ENCODE data around the gene CAMK2A.

Gene CAMK2A

DNA sequence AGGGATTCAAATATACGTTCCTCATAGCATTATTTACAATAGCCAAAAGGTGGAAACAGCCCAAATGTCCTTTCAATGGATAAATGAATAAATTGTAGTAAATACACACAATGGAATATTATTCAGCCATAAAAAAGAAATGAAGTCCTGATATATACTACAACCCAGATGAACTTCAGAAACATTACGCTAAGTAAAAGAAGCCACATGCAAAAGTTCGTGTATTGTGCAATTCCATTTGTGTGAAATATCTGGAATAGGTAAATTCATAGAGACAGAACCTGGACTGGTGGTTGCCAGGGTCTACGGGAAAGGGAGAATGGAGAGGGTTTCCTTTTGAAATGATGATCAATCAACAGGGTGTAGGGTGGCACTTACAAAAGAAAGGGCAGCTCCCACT lies 25.7 kb upstream of the CAMK2A start:
- DNase-seq: no peak

DNA sequence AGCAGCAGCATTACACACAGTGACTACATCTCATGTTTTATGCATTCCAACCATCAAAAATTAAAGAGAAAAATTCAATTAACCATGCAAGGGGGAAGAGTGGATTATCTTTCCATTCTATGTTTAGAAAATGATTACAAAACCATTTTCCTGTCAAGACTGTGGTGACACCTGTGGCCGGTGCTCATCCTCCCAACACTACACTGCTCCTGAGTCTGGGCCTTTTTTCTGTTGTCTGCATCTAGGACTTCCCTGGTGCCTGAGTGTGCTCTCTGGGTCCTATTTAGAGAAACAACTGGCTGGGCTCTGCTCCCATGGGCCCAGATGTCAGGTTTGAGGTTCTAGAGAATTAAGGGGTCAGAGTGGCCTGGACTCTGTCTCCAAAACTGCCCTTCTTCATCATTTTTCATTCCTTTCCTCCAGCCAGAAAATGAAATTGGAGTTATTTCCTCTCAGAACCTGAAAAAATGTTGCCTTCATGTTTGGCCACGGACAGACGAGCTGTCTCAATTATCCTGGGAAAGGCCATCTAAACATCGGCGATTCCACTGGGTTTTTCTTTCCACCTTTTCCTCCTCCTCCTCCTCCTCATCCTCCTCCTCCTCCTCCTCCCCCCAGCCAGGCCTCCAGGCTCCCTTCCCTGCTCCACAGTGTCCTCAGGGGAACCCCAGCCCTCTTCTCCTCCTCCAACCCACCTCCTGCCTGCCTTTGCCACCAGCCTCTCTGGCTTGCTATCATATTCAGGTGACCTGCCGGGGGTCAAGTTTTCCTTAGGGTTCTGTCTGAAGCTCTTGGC lies 24.5 kb upstream of the CAMK2A start:
- DNase-seq: no peak

DNA sequence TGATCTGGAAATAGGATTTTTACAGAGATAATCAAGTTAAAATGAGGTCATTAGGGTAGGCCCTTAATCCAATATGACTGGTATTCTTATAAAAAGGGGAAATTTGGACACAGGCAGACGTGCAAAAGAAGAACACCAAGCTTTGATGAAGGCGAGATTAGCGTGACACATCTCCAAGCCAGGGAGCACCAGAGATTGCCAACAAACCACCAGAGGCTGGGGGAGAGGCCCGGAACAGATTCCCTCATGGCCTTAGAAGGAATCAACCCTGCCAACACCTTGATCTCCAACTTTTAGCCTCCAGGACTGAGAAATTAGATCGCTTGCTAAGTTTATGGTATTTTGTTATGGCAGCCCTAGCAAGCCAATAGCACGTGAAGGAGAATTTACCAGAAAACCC lies 23.9 kb upstream of the CAMK2A start:
- no peak for DNase-seq

DNA sequence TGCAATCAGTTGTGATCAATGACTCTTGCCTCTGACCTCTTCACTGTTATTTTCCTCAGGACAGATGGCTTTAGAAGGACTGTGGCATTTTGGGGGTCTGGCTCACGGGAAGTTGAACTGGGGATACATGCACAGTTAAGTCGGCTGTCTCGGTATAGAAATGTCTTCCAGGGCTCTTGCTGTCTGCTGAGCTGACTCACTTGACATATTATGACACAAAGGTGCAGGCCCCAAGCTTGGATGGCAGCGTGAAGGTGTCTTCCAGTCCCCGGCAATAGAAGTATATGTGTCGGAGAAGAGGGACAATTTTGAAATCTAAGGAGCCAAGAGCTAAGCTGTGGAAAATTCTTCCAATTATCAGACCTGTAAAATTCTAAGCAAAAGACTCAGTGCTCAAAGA lies 22.9 kb upstream of the CAMK2A start:
- DNase-seq: no peak

DNA sequence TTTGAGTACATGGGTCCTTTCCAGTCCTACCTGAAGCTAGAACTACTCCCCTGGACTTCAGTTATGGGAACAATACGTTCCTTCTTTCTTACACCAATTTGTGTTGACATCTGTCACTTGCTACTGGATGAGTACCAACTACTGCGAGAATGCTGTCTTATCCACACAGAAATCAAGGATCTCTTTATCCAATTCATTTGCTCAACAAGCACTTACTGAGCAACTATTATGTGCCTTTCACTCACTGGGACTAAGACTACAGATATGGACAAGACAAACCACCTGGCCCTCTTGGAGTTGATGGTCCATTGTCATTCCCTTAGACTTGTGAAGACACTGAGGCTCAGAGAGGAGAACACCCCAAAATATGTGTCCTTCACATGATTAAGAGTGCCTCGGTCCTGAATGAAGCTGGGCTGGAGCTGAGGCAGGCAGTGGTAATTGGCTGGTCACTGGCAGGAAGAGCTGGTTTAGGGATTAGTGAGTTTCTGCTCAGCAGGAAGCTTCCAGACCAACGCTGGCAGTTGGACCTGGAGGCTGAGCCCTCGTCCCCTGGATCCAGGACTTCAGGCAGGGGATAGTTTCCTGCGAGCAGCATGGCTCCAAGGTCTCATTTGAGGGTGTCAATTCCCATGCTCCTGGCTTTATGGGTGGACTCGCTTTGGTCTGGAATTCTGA lies 21.6 kb upstream of the CAMK2A start:
- DNase-seq: no peak

DNA sequence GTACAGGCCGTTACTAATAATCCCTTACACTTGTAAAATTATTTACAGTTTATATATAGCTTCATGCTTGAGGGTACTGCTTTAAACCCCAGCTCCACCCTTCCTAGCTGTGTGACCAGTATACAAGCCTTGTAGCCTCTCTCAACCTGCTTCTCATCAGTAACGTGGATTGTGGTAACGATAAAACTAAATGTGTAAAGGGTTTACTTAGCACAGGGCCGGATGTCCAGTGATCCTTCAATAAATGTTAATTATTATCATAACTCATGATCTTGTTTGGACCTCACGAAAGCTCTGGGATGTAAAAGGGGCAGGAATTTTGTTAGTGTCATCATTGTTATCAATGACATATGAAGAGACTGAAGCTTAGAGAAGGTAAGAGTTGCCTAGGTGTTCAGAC lies 20.7 kb upstream of the CAMK2A start:
- DNase-seq: no peak

DNA sequence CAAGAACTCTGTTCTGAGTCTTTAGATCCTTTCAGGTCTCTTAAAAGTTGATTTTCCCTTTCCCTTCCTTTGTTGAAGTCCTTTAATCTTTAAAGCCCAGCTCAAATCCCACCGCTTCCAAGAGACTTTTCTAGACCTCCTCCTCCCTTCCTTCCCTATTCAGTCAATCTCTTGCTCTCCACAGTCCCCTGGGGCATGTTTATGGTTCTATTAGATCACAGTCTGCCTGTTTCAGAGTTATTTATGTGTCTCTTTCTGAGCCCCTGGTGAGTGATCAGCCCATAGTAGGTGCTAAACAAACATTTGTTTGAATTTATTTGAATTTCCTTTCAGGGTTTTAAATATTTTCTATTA lies 20.3 kb upstream of the CAMK2A start:
- no peak for DNase-seq

DNA sequence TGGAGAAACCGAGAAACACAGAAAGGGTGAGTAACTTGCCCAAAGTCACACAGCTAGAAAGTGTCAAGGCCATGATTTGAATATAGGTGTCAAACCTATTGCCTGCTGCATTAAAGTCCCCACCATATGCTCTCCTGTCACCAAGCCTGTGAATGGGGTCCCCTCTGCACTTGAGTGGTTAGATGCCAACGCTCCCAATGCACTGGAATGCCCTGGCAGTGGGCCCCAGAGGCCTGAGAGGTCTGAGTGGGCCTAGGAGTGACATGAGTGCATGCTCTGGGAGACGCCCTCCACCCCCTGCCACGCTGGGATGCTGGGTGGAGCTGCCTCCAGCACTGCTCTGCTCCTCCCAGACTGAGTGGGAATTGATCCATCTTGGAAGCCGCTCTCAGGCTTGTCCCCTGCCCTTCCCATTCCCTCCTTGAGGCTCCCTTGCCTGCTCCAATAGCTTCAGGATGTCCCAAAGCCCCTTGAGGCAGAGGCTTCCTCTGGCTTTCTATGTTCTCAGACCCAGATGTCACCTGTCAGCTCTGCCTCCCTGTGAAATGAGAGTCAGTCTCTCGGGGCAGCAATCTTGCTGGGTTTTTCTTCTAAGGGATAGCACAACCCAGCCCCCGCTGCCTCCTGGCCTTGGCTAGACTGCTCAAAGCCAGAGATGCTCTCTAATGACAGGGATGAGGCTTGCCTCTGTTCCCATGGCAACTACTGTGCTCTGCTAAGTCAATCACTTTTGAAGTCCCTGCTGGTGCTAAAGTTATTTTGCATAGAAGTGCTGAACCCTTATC lies 19.7 kb upstream of the CAMK2A start:
- no peak for DNase-seq

DNA sequence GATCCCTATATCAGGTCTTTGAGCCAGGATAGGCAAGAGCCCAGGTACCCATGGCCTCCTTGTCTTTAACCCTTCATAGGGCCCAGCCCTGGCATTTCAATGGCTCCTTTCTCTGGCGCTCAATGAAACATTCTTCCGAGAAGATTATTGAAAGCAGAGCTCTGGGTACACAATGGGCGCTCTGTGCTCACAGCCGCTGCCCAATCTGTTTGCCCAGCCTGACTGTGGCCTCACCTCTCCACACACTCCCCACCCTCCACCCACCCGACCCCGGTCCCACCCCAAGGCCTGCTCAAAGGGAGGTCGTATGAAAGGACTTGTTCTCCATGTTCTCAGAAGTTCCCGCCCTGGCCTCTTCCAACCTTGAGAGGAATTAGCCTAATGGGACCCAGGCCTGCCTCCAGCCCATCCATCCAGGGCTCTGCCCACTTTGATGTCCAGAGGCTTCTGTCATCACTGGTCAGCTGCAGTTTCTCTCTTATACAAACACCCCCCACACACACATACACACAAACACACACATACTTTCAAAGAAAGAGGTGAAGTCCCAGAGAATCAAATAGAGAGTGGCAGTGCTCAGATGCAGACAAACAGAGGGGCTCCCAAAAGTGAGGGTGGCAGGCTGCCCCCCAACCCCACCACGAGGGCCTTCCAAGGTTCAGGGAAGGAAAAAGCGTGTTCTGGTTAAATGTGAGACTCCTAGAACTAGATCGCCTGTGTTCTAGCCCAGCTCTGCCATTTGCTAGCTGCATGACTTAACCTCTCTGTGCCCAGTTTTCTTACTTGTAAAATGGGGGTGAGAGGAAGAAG lies 18.2 kb upstream of the CAMK2A start:
- DNase-seq: no peak

DNA sequence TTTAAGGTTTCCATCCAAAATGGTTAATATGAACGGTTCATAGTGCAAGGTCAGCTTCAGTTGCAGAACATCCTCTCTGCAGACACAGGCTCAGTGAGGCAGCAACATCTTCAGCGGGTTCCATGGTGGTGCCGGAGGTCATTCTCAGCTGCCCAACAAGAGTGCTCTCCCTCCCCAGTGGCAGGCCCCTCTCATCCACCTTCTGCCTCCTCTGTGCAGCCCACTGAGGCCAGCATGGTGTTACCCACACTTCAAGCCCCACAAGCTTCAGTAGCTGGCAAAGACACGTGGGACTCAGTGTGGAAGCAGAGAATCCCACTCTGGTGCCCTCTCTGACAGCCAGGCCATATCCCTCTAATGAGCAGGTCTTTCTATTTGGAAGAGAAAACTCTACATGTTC lies 17.2 kb upstream of the CAMK2A start:
- DNase-seq: no peak

DNA sequence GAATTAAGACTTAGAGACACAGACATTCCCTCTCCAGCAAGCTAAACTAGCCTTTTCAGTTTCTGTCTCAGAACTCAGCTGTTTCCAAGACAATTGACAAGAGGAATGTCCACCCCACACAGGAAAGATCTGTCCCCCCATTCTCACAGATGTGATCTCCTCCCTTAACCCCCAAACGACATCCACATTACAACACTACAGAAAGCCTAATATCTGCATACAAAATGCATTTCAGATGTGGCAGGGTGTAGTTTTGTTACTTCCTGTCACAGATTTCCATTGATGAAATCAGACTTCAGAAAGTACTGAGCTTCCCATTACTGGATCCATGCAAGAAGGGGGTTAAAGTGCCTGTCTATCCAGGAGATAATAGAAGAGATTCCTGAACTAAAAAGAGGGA lies 16.0 kb upstream of the CAMK2A start:
- DNase-seq: no peak

DNA sequence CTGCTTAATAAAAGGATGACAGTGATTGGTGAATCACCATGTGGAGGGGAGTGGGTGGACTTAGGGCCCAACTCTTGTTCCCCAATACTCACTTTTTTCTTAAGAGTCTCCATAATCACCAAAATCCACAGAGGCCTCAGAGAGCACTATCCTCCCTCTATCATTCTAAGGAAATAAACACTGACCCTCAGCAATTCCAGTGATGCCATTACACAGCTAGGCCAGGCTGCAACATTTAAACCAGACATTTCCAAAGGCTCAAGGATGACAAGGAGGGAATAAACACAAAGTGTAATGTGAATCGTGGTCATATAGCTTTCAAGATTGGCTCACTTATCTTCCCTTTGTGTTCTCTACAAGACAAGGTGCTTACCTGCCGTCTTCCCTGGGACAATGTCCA lies 15.5 kb upstream of the CAMK2A start:
- no peak for DNase-seq

DNA sequence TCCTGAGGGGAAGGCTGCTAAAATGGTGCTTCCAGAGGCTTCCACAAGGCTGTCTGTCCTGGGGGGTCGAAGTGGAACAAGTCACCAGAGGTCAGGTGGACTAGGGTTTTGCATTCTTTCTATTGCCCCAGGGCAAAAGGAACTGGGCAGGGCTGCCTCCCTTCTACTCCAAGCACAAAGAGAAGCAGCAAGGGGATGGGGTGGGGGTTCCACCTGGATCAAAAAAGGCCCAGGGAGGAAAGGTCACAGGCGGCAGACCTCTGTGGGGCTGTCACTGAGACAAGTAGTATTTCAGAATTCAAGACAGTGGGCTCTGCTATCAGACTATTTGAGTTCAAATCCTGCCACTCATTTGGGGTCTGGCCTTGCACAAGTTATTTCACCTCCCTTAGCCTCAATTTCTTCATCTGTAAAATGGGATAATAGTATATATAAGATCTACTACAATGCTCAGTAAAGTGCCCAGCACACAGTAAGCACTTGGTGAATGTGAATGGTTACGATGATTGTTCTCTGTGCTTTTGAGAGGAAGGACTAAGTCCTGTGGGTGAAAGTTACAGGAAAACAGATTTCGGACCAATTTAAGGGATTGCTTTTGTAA lies 15.0 kb upstream of the CAMK2A start:
- DNase-seq: no peak

DNA sequence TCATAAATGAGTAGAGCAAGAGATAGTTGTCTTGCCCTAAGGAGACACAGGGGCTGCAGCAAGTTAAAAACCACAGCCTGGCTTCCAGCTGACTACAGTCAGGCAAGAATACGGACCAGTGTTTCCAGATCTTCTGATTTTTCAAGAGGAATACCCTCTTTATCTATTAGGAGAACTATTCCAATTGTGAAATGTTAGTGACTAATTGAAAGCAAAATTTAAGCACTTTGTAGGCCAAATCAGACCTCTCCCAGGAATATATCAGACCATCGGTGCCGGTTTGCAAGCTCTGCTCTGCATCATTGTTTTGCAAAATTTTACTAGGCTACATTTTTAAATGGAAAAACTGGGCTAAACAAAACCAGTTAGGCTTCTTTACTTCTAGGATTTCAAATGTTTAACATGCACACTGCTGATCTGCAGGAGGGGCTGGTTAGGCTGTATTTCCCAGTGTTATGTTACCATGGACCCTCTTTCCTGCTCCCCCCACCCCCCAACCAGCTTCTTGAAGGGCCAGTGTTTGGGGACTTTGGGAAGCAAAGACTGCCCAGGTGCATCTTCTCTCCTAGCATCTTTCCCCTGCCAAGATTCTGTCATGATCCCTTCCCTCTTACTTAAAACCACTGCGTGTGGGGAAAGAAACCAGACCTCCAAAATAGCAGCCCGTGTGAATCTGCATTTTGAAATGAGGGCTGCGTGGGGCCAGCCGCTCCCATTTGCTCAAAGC lies 14.2 kb upstream of the CAMK2A start:
- DNase-seq: no peak

DNA sequence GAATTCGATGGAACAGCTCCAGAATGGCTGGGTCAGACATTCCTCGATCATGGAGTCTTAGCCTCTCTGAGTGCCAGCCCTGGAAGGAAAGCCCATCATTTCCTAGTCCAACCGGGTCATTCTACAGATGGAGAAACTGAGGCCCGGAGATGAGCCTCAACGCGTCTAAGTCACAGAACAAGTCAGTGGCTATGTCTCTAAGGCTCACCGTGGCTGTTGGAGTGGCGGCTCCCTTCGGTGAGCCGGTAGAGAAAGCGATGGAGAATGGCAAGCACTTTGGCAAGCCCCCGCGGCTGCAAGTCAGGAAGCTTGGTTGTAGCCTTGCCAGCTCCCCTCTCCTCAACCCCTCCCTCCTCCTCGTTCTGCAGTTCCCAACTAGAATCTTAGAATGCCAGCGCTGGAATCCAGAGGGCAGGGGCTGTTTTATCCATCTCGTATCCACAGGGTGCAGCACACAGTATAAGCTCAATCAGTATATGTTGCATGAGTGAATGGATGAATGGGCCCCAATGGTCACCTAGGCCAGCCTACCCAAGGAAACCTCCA lies 13.6 kb upstream of the CAMK2A start:
- DNase-seq: no peak

DNA sequence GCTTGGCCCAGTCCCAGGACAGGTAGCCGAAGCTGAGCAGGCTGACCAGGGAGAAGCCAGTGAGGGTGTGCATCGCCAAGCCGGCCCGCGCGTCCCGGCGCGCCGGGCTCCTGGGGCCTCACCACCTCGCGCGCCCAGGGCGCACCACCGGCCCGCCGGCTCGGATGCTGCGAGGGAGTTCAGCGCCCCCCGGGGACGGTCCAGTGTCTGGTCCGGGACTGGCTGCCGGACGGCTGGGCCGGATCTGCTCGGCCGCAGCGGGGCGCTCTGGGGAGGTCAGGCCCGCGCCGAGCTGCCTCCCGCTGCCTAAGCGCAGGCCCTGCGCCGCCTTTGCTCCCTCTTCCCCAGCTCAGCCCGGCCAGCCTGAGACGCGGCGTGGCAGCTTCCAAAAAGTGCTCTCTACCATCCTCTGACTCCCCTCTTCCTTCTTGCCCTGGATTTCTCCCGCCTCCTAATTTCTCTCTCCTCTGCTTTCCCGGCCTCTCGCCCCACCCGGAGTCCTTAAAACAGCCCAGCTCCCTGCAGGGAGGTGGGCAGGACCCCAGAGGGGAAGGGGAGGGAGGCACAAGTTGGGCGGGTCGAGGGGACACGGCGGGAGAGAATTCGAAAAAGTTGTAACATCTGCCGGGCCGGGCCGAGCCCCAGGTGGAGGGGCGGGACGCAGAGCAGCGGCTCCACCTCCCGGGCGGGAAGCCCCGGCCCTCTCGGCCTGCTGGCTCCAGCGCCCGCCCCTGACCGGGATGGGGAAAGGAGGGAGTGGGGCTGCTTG lies 12.9 kb upstream of the CAMK2A start, which contains the start of gene ARSI:
TSS of gene ARSI (minus strand) at position 605 of the 769 bp plus-strand sequence. CDS start at position 73, 532 bp downstream.
- DNase-seq: no peak

DNA sequence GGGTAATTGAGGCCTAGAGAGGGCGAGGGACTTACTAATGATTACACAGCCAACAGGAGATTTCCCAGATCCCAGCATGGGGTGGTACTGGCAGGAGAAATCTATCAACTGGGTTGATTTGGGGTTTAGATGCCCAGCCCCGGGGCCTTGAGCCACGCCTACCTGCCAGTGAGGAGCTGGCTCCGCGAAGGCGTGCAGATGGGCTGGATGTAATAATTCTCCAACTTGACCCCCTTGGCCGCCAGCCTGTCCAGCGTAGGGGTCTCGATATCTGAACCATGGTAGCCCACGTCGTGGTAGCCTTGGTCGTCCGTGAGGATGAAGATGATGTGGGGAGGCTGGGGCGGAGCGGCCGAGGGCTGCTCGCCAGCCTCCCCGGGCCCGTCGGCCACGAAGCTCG lies 12.3 kb upstream of the CAMK2A start:
- no peak for DNase-seq

DNA sequence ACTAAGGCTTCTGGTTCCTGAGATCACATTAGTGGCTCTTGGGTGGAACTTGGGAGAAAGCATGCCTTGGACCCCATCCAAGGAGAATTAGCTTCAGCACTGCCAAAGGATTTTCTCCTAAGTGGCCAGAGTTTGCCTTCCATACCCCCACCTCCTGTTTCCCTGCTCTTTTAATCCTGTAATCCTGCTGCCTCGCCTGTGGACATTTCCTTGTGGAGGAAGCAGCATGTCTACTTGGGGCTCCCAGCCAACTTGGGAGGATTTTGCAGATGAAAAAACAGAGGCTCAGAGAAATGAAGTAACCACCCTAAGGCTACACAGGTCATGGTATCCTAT lies 11.6 kb upstream of the CAMK2A start:
- no peak for DNase-seq

DNA sequence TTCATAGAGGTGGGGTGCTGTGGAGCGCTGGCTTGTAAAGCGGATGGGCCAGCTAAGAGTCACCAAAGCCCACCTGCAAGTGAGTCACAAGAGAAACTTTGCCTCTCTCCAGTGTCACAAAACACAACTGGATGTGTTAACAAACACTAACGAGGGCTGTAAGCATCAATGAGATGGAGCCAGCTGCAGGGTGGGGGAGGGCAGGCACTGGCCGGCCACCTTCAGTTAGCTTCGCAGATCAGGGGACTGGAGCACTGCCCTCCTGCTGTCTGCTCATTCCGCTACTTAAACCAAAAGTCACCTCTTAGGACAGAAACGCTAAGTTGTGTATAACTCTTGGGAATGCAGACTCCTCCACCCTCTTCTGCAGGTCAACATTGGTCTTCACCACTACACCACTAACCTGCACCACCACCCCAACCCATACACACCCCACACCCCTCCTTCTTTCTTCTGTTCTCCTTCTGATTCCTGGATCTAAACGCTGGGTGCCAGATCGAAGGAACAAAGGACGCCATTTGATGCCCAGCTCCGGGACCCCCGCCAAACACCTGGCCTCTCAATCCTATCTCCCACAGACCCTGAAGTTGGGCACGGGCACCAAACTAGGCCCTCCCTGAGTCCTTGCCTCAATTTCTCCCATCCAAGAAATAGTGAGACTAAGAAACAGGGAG lies 11.1 kb upstream of the CAMK2A start:
- DNase-seq: no peak

DNA sequence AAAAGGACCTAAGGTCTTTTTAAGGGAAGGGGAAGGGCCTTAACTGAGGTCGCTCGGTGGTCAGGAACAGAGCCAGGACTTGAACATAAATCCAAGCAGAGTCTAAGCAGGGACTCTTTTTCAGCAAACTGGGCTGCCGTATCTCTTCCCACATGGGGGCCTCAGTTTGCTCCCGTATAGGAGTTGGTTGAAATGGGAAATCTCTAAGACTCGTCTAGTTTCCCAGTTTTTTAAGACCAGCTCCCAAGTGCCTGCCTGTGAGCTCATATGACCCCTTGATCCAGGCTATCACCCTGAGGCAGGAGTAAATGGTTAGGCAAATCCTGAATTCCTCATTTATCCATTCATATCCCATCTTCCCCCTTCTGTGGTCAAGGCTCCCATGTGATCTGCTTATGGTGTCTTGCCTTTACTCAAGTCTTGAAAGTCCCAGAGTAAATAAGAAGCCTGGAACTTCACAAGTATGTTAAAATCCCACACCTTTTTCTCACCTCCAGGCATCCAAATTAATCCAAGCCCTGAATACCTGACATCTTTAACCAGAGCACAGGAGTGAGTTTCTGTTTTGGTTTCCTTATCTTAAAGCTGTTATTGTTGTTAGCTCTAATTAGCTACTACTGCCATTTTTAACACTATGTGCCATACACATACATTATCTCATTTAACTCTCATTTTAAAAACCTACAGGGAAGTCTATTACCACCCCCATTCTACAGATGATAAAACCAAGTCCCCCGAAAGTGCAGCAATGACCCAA lies 10.2 kb upstream of the CAMK2A start:
- DNase-seq: no peak

Data from NCI-H2081 treated with DMSO at 0.1 percent for 48 hours (cell line).